ENCODE results near the gene PNP. TPM values are rescaled to one million over a fixed set of nuclear protein-coding genes. Genes with fewer than 3 reads are reported as not detected.

Gene PNP
- total RNA-seq, 2 experiments from 2014 or later = 120 to 128 TPM

GRCh38 chr14:20508367-20508766 lies 39.2 kb downstream of the PNP start:
- BruUV-seq (replicated peaks) = no TSS peak
- ChIA-PET POLR2A (no interaction called here), CTCF (ENCODE audit: unreplicated experiment) (no interaction called here)
- Histone ChIP-seq H2AFZ (ENCODE audit: low read length) (no peak overlapping the region), H3K27ac (ENCODE audit: low read depth, low read length, poor library complexity, severe bottlenecking) (no peak overlapping the region), H3K9me2 (ENCODE audit: insufficient read depth, low read length) (no peaks in the 10 kb centered on the region), H3K4me1 (ENCODE audit: insufficient read depth, low read length, poor library complexity, severe bottlenecking) (no peaks in the 10 kb centered on the region), H3K79me2 (ENCODE audit: insufficient read depth, low read depth, low read length) (no peaks in the 10 kb centered on the region), H3K4me2 (ENCODE audit: low read length) (no peak overlapping the region), H3K36me3 (ENCODE audit: insufficient read depth, low read length) (no peaks in the 10 kb centered on the region), H4K20me1 (ENCODE audit: insufficient read depth, low read length) (no peaks in the 10 kb centered on the region), H3K9me3 (ENCODE audit: low read length) (no peaks in the 10 kb centered on the region), H3K4me3 (ENCODE audit: low read depth, low read length, poor library complexity, severe bottlenecking) (no peak overlapping the region)
- intact Hi-C loops (cut with micrococcal nuclease; ENCODE audit: unreplicated experiment) = no loop called here
- no peak for TF ChIP-seq EZH2phosphoT487 (IDR thresholded peaks at IDR 0.05; ENCODE audit: borderline replicate concordance, low read depth, low read length)
- TF ChIP-seq CTCF (conservative IDR thresholded peaks at IDR 0.05; ENCODE audit: low read length) = no peak
- no peak for DNase-seq (ENCODE audit: low spot score)

DNA sequence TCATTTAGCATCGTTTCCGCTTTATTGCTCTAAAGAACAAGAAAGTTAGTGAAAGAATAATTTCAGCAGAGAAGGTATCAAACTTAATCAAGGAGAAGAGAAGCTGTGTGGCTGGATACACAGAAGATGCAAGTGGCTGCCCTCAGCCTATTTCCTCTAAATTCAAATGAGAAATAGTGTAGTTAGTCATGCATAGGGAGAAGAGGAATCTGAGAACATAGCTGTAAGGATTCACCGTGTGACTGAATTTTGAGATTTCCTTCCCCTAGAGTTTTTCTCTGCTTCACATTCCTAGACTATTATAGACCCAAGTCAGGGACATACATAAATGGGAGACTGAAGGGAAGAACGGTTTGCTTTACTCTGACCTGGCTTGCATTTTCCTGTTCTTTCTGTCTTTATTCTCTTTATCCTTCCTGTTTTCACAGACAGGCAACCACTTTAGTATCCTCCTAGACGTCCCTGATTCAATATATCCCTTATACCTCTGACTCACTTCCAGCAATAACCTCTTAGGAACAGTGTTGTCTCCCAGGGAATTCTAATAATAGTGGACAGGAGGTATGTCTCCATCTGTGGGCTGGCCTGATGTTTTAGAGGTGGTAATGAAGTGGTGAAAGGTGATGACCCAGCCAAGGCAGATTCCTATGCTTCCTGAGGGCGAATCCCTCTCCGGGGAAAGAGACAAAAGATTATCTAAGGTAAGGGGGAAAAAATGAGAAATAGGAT lies 43.1 kb downstream of the PNP start:
- no peaks in the 10 kb centered on the region for H3K79me2 ChIP-seq (ENCODE audit: insufficient read depth, low read depth, low read length)
- H4K20me1 ChIP-seq (ENCODE audit: insufficient read depth, low read length) = no peaks in the 10 kb centered on the region
- no TSS peak for BruUV-seq (replicated peaks)
- intact Hi-C loops (cut with micrococcal nuclease; ENCODE audit: unreplicated experiment) = no loop called here
- no peaks in the 10 kb centered on the region for H3K9me2 ChIP-seq (ENCODE audit: insufficient read depth, low read length)
- CTCF ChIA-PET (ENCODE audit: unreplicated experiment) = no interaction called here
- no peak overlapping the region for H3K4me3 ChIP-seq (ENCODE audit: low read depth, low read length, poor library complexity, severe bottlenecking)
- TF ChIP-seq CTCF (conservative IDR thresholded peaks at IDR 0.05; ENCODE audit: low read length) = no peak
- TF ChIP-seq EZH2phosphoT487 (IDR thresholded peaks at IDR 0.05; ENCODE audit: borderline replicate concordance, low read depth, low read length) = no peak
- DNase-seq (ENCODE audit: low spot score) = no peak
- no peaks in the 10 kb centered on the region for H3K9me3 ChIP-seq (ENCODE audit: low read length)
- POLR2A ChIA-PET = interaction anchor here (0.6 kb wide), 1 partner anchor 324 kb away, joined by 4 read pairs; no protein-coding TSS in a partner anchor
- H3K4me1 ChIP-seq (ENCODE audit: insufficient read depth, low read length, poor library complexity, severe bottlenecking) = no peaks in the 10 kb centered on the region
- H3K4me2 ChIP-seq (ENCODE audit: low read length) = no peak overlapping the region
- H2AFZ ChIP-seq (ENCODE audit: low read length) = no peak overlapping the region
- H3K36me3 ChIP-seq (ENCODE audit: insufficient read depth, low read length) = no peaks in the 10 kb centered on the region
- H3K27ac ChIP-seq (ENCODE audit: low read depth, low read length, poor library complexity, severe bottlenecking) = no peak overlapping the region

GRCh38 chr14:20515846-20516245 lies 46.6 kb downstream of the PNP start:
- no peak overlapping the region for H2AFZ ChIP-seq (ENCODE audit: low read length)
- H3K4me2 ChIP-seq (ENCODE audit: low read length) = no peak overlapping the region
- no peaks in the 10 kb centered on the region for H3K9me2 ChIP-seq (ENCODE audit: insufficient read depth, low read length)
- H3K4me1 ChIP-seq (ENCODE audit: insufficient read depth, low read length, poor library complexity, severe bottlenecking) = no peaks in the 10 kb centered on the region
- no peak for TF ChIP-seq EZH2phosphoT487 (IDR thresholded peaks at IDR 0.05; ENCODE audit: borderline replicate concordance, low read depth, low read length)
- TF ChIP-seq CTCF (conservative IDR thresholded peaks at IDR 0.05; ENCODE audit: low read length) = no peak
- no TSS peak for BruUV-seq (replicated peaks)
- no peak overlapping the region for H3K4me3 ChIP-seq (ENCODE audit: low read depth, low read length, poor library complexity, severe bottlenecking)
- no peaks in the 10 kb centered on the region for H4K20me1 ChIP-seq (ENCODE audit: insufficient read depth, low read length)
- no peaks in the 10 kb centered on the region for H3K9me3 ChIP-seq (ENCODE audit: low read length)
- intact Hi-C loops (cut with micrococcal nuclease; ENCODE audit: unreplicated experiment) = no loop called here
- no peaks in the 10 kb centered on the region for H3K36me3 ChIP-seq (ENCODE audit: insufficient read depth, low read length)
- ChIA-PET POLR2A (no interaction called here), CTCF (ENCODE audit: unreplicated experiment) (no interaction called here)
- no peaks in the 10 kb centered on the region for H3K79me2 ChIP-seq (ENCODE audit: insufficient read depth, low read depth, low read length)
- DNase-seq (ENCODE audit: low spot score) = no peak
- H3K27ac ChIP-seq (ENCODE audit: low read depth, low read length, poor library complexity, severe bottlenecking) = no peak overlapping the region

Measured in OCI-LY7 (cell line).